Endothelial cell of umbilical vein (primary cell): ENCODE measurements around the gene TTLL5. TPM values are rescaled to one million over a fixed set of nuclear protein-coding genes. Genes with fewer than 3 reads are reported as not detected.
A peak's percentile ranks its signal among the peaks of the same experiment; 100 is the strongest.

Experiments
- BruUV-seq: library from RNA; stranded (reverse); fragments of 400-500 nt; replicated peaks from 2 replicates; lab custom pipeline; 2021; lab: Mats Ljungman, UMichigan
- CTCF ChIA-PET: fragments of 300-600, 350-600 bp; sonication (Branson Sonifier 250); formaldehyde crosslinking; loops from one replicate; lab custom pipeline; 2021; ENCODE audit warnings: antibody characterized with exemption, inconsistent platforms; lab: Charles Lee
- POLR2A ChIA-PET: fragments of 300-600, 350-600 bp; sonication (Branson Sonifier 250); formaldehyde crosslinking; loops from one replicate; lab custom pipeline; 2021; ENCODE audit warnings: antibody characterized with exemption, inconsistent platforms; lab: Charles Lee
- DNase-seq: peaks from one replicate; pipeline ENCODE4 v3.0.0-alpha.2; 2011; ENCODE audit warnings: low read depth, low spot score
- FAIRE-seq: peaks from 2 replicates; lab custom pipeline; 2011; peaks lifted over from hg19 to GRCh38; lab: Jason Lieb, UNC
- H2AFZ ChIP-seq: 2 replicates; pipeline ENCODE4 v1.6.0; 2012; ENCODE audit warnings: low read depth, low read length, control low read depth, inconsistent platforms
- H3K27ac ChIP-seq: 2 replicates; pipeline ENCODE4 v1.5.1; 2011; ENCODE audit warnings: low read depth, mild to moderate bottlenecking, control low read depth, low read length, moderate library complexity; ENCODE audit not compliant: insufficient read depth
- H3K27me3 ChIP-seq, 2 experiments: 2 replicates each; pipeline versions ENCODE4 v1.6.0 to v1.6.1; 2011; ENCODE audit warnings: low read length in 2 of 2, mixed read lengths in 1 of 2; ENCODE audit not compliant: control insufficient read depth in 2 of 2, insufficient read depth in 2 of 2
- H3K36me3 ChIP-seq, 2 experiments: 2 replicates in 1 of 2; 3 replicates in 1 of 2; pipeline ENCODE4 v1.5.1; 2011; ENCODE audit warnings: low read length in 2 of 2, mild to moderate bottlenecking in 1 of 2, moderate library complexity in 1 of 2; ENCODE audit not compliant: control insufficient read depth in 2 of 2, insufficient read depth in 2 of 2; ENCODE audit errors: extremely low read depth in 1 of 2
- H3K4me1 ChIP-seq: 3 replicates; pipeline ENCODE4 v1.5.1; 2011; ENCODE audit warnings: mild to moderate bottlenecking, low read length; ENCODE audit not compliant: control insufficient read depth, insufficient read depth; ENCODE audit errors: extremely low read depth
- H3K4me2 ChIP-seq: 2 replicates; pipeline ENCODE4 v1.6.1; 2011; ENCODE audit warnings: low read length, control low read depth, mixed read lengths; ENCODE audit not compliant: insufficient read depth
- H3K4me3 ChIP-seq, 3 experiments: fragments of 200-600 bp in 1 of 3; sonication (generic), shearing (Covaris generic) in 1 of 3; replicated peaks in 1 of 3; 2 replicates each; pipeline ENCODE4 v1.5.1; 2011 to 2016; ENCODE audit warnings: control low read depth in 3 of 3, low read length in 3 of 3, mild to moderate bottlenecking in 2 of 3, inconsistent platforms in 1 of 3, low read depth in 1 of 3, moderate library complexity in 1 of 3; ENCODE audit not compliant: insufficient read depth in 1 of 3
- H3K79me2 ChIP-seq: 2 replicates; pipeline ENCODE4 v1.6.0; 2012; ENCODE audit warnings: low read length, inconsistent platforms; ENCODE audit not compliant: control insufficient read depth, insufficient read depth
- H3K9ac ChIP-seq: replicated peaks from 2 replicates; pipeline ENCODE3; 2011; ENCODE audit warnings: low read length, control low read depth; ENCODE audit not compliant: insufficient read depth; ENCODE audit errors: extremely low read depth
- H3K9me1 ChIP-seq: replicated peaks from 3 replicates; pipeline ENCODE4 v1.6.0; 2011; ENCODE audit warnings: mild to moderate bottlenecking, low read length; ENCODE audit not compliant: control insufficient read depth, insufficient read depth; ENCODE audit errors: extremely low read depth
- H3K9me3 ChIP-seq: replicated peaks from 2 replicates; pipeline ENCODE4 v1.5.1; 2012; ENCODE audit warnings: low read length, inconsistent platforms; ENCODE audit not compliant: control insufficient read depth, insufficient read depth
- H4K20me1 ChIP-seq: replicated peaks from 2 replicates; pipeline ENCODE3; 2011; ENCODE audit warnings: mild to moderate bottlenecking, low read length; ENCODE audit not compliant: control insufficient read depth, insufficient read depth; ENCODE audit errors: extremely low read depth
- CTCF ChIP-seq, 2 donors: IDR thresholded peaks; 1 replicate in 1 of 2; 2 replicates in 1 of 2; pipeline ENCODE4 v1.5.1; 2011; ENCODE audit warnings: low read length in 2 of 2, mild to moderate bottlenecking in 2 of 2, moderate library complexity in 2 of 2, control low read depth in 1 of 2, inconsistent platforms in 1 of 2, low read depth in 1 of 2; ENCODE audit not compliant: insufficient read depth in 1 of 2; ENCODE audit errors: extremely low read depth in 1 of 2
- EZH2 ChIP-seq: IDR thresholded peaks from 2 replicates; pipeline ENCODE4 v1.6.1; 2012; ENCODE audit warnings: borderline replicate concordance, low read depth, mild to moderate bottlenecking, moderate library complexity, low read length, inconsistent platforms; ENCODE audit not compliant: severe bottlenecking
- FOS ChIP-seq: IDR thresholded peaks from 2 replicates; pipeline ENCODE4 v1.6.1; 2011; ENCODE audit warnings: mild to moderate bottlenecking, low read length, moderate library complexity, borderline replicate concordance; ENCODE audit not compliant: insufficient read depth
- GATA2 ChIP-seq: IDR thresholded peaks from 2 replicates; pipeline ENCODE4 v1.7.0; 2011; ENCODE audit warnings: low read depth, mild to moderate bottlenecking, moderate library complexity, mixed read lengths, low read length; ENCODE audit not compliant: insufficient read length, insufficient read depth
- JUN ChIP-seq: IDR thresholded peaks from 2 replicates; pipeline ENCODE4 v1.6.1; 2011; ENCODE audit warnings: borderline replicate concordance, low read depth; ENCODE audit not compliant: insufficient read length, insufficient read depth
- MAX ChIP-seq: IDR thresholded peaks from 2 replicates; pipeline ENCODE4 v1.6.1; 2011; ENCODE audit not compliant: insufficient read depth, insufficient read length
- MYC ChIP-seq: IDR thresholded peaks from one replicate; pipeline ENCODE4 v1.6.1; 2011; ENCODE audit warnings: mild to moderate bottlenecking, low read depth, low read length
- POLR2A ChIP-seq: IDR thresholded peaks from 2 replicates; pipeline ENCODE4 v1.6.1; 2012; ENCODE audit warnings: low read depth, mild to moderate bottlenecking, control low read depth, low read length
- POLR2AphosphoS5 ChIP-seq: IDR thresholded peaks from 2 replicates; pipeline ENCODE4 v1.6.1; 2012; ENCODE audit warnings: low read depth, mild to moderate bottlenecking, control low read depth, low read length, moderate library complexity; ENCODE audit not compliant: insufficient read depth
- dilution Hi-C: fragments of 300-500 bp; cut with MboI; formaldehyde crosslinking; loops from one replicate; pipeline ENCODE4 v1.15.0; 2019; ENCODE audit warnings: low sequenced_read_pairs; ENCODE audit not compliant: extremely low pct_ligation_motif_present
- intact Hi-C: fragments of 100-400 bp; cut with micrococcal nuclease; formaldehyde crosslinking; loops from one replicate; pipeline ENCODE4 v1.10.0; 2022
- polyA plus RNA-seq, 4 experiments: library from polyadenylated mRNA; depleted of rRNA in 3 of 4; stranded (reverse) in 3 of 4; unstranded in 1 of 4; fragments of >200 nt; gene quantifications; 2 replicates each; pipeline versions ENCODE4 v1.2.1 to v1.2.3, GENCODE V29; 2011 to 2012; ENCODE audit warnings: missing spikeins in 1 of 4
- total RNA-seq: library from RNA; stranded (reverse); gene quantifications from 2 replicates; pipeline ENCODE4 v1.2.3, GENCODE V29; 2021

Gene TTLL5
- total and polyA plus RNA-seq, 2 donors (not counting 3 experiments of a cell fraction or from before 2014, with no cell fraction given) = 33.2 to 93.6 TPM

GRCh38 chr14:75657331-75657730 lies 3.7 kb upstream of the TTLL5 start:
- Histone ChIP-seq H3K79me2 (peaks cover 24% of the 10 kb centered on the region), H3K4me3 (no peak overlapping the region), H2AFZ (no peak overlapping the region), H3K4me2 (no peak overlapping the region), H3K4me1 (peaks cover 17% of the 10 kb centered on the region), H3K27me3 (no peaks in the 10 kb centered on the region), H3K9ac (no peak overlapping the region), H3K36me3 (peaks cover 3 to 4% of the 10 kb centered on the region in 2 experiments), H4K20me1 (no peaks in the 10 kb centered on the region), H3K9me3 (no peaks in the 10 kb centered on the region), H3K27ac (no peak overlapping the region), H3K9me1 (no peaks in the 10 kb centered on the region)
- no TSS peak for BruUV-seq
- dilution Hi-C loops (no loop called here), intact Hi-C loops (no loop called here)
- FAIRE-seq (no peak), DNase-seq (peak; percentile 50)
- POLR2A ChIA-PET = no interaction called here
- CTCF ChIA-PET = interaction anchor here (0.7 to 14.6 kb wide), 5 partner anchors 8 to 95 kb away, joined by 3 to 309 read pairs (median 4); partner anchors contain the start of gene FLVCR2
- TF ChIP-seq FOS (no peak), EZH2 (no peak), MAX (no peak)

GRCh38 chr14:75658957-75659356 lies 2.1 kb upstream of the TTLL5 start:
- H3K27me3 ChIP-seq = no peaks in the 10 kb centered on the region
- dilution Hi-C loops = no loop called here
- no peak overlapping the region for H3K4me2 ChIP-seq
- ChIA-PET CTCF (interaction anchor here (14.6 kb wide), 1 partner anchor 83 kb away, joined by 309 read pairs; the partner anchor contains the start of gene FLVCR2), POLR2A (interaction anchor here (1.0 kb wide), 1 partner anchor 10 kb away, joined by 3 read pairs; no protein-coding TSS in a partner anchor)
- H3K9me3 ChIP-seq = no peaks in the 10 kb centered on the region
- peaks cover 3 to 4% of the 10 kb centered on the region in 2 experiments for H3K36me3 ChIP-seq
- no peaks in the 10 kb centered on the region for H4K20me1 ChIP-seq
- H3K4me1 ChIP-seq = peaks cover 33% of the 10 kb centered on the region
- peaks cover 39% of the 10 kb centered on the region for H3K79me2 ChIP-seq
- no peak overlapping the region for H3K9ac ChIP-seq
- H2AFZ ChIP-seq = no peak overlapping the region
- no peak overlapping the region for H3K27ac ChIP-seq
- no peak for TF ChIP-seq CTCF (IDR thresholded peaks at IDR 0.05; ENCODE audit: extremely low read depth in 1 of 2, insufficient read depth in 1 of 2, low read depth in 1 of 2, low read length in 2 of 2)
- TF ChIP-seq POLR2AphosphoS5 = no peak
- TF ChIP-seq JUN = no peak
- TF ChIP-seq EZH2 = no peak
- TF ChIP-seq GATA2 = no peak
- TF ChIP-seq MYC = no peak
- TF ChIP-seq MAX = no peak
- TF ChIP-seq FOS = no peak
- TF ChIP-seq POLR2A = no peak
- no TSS peak for BruUV-seq
- no peak for DNase-seq
- H3K9me1 ChIP-seq = no peaks in the 10 kb centered on the region
- no peak overlapping the region for H3K4me3 ChIP-seq
- no peak for FAIRE-seq
- intact Hi-C loops = no loop called here
